Aorta (tissue), 5 donors: ENCODE data around the gene IGSF3. TPM values are rescaled to one million over a fixed set of nuclear protein-coding genes. Genes with fewer than 3 reads are reported as not detected.
A peak's percentile ranks its signal among the peaks of the same experiment; 100 is the strongest.

Source experiments
- ATAC-seq: fragments of 200-7000 bp; cut with Tn5 transposase; one replicate; pipeline ENCODE4 v1.9.1; 2022; ENCODE audit warnings: moderate library complexity; ENCODE audit not compliant: low FRiP score
- DNase-seq, 2 donors: peaks; one replicate each; pipeline ENCODE4 v3.0.0-alpha.2; 2020
- H3K27ac ChIP-seq, 2 donors: one replicate each; pipeline ENCODE4 v1.5.1; 2013; ENCODE audit warnings: low read length in 2 of 2, mild to moderate bottlenecking in 2 of 2, moderate library complexity in 2 of 2, control low read depth in 1 of 2, inconsistent platforms in 1 of 2, low read depth in 1 of 2
- H3K27me3 ChIP-seq, 2 donors: one replicate each; pipeline ENCODE4 v1.6.1; 2013; ENCODE audit warnings: control low read depth in 1 of 2, low read length in 1 of 2, mild to moderate bottlenecking in 1 of 2, moderate library complexity in 1 of 2; ENCODE audit not compliant: insufficient read depth in 2 of 2, control insufficient read depth in 1 of 2
- H3K36me3 ChIP-seq, 2 donors: one replicate each; pipeline ENCODE4 v1.6.1; 2013; ENCODE audit warnings: control low read depth in 1 of 2, low read length in 1 of 2, mild to moderate bottlenecking in 1 of 2; ENCODE audit not compliant: insufficient read depth in 2 of 2, control insufficient read depth in 1 of 2
- H3K4me1 ChIP-seq, 2 donors: one replicate each; pipeline ENCODE4 v1.6.1; 2013; ENCODE audit warnings: low read length in 2 of 2, control low read depth in 1 of 2, mild to moderate bottlenecking in 1 of 2, moderate library complexity in 1 of 2; ENCODE audit not compliant: insufficient read depth in 2 of 2, control insufficient read depth in 1 of 2
- H3K4me3 ChIP-seq, 2 donors: one replicate each; pipeline ENCODE4 v1.5.1; 2013; ENCODE audit warnings: low read length in 2 of 2, control low read depth in 1 of 2, mild to moderate bottlenecking in 1 of 2
- H3K9me3 ChIP-seq: one replicate; pipeline ENCODE4 v1.6.1; 2013; ENCODE audit warnings: mild to moderate bottlenecking, low read length; ENCODE audit not compliant: control insufficient read depth
- WGBS, 2 donors: extraction: QIAGEN DNeasy Blood & Tissue Kit; methylation state at CpG; one replicate each; pipeline ENCODE4 v1.1.7; 2013; 5-methylcytosine and 5-hydroxymethylcytosine counted together
- intact Hi-C, 2 donors: fragments of 100-400 bp; cut with DNase I; formaldehyde crosslinking; loops; one replicate each; pipeline versions ENCODE4 v1.14.2 to v1.15.0; 2022
- polyA plus RNA-seq, 2 donors: library from polyadenylated mRNA; stranded (reverse); fragments of 200-250 nt; gene quantifications; one replicate each; pipeline ENCODE4 v1.2.3, GENCODE V29; 2013
- total RNA-seq, 2 donors: library from RNA; stranded (reverse); fragmentation: NEBNext Ultra II Directional; extraction: Animal tissue kit (Norgen Biotek cat#: 25700); gene quantifications; one replicate each; pipeline ENCODE4 v1.2.1, GENCODE V29; 2021
- donor health status: healthy with polysubstance abuse.
- donor health status: Bipolar disorder and iron deficiency.
- donor health status: DM: no; HTN: no; CAD: no.
- donor health status: DM: no; HTN: no; CAD: no.
- donor health status: DM: yes; HTN: yes; CAD: no.

The IGSF3 gene
- total and polyA plus RNA-seq, 4 donors = 0.18 to 5.9 (median 0.93) TPM

- peaks cover 0 to 2% of the 10 kb centered on the region in 2 donors for H3K4me1 ChIP-seq
Measured at GRCh38 chr1:116560704-116561490, 106.6 kb downstream of the IGSF3 start.

GRCh38 chr1:116559304-116559761 lies 108.2 kb downstream of the IGSF3 start:
- DNase-seq (no peak), ATAC-seq (no peak)
- Histone ChIP-seq H3K4me1 (no peaks in the 10 kb centered on the region), H3K27ac (no peak overlapping the region), H3K27me3 (no peaks in the 10 kb centered on the region), H3K36me3 (no peaks in the 10 kb centered on the region), H3K9me3 (no peaks in the 10 kb centered on the region), H3K4me3 (no peak overlapping the region)
- intact Hi-C loops = no loop called here
- 86 to 89% methylated on average over 8 of the region's 8 CpGs for WGBS, 2 donors

More at GRCh38 chr1:116560704-116561490, 106.6 kb downstream of the IGSF3 start:
- Histone ChIP-seq H3K27me3 (no peaks in the 10 kb centered on the region), H3K27ac (no peak overlapping the region), H3K9me3 (no peaks in the 10 kb centered on the region), H3K36me3 (no peaks in the 10 kb centered on the region), H3K4me3 (no peak overlapping the region)
- WGBS, 2 donors = 84 to 89% methylated on average over 4 of the region's 4 CpGs
- no peak for ATAC-seq
- no peak for DNase-seq
- intact Hi-C loops = no loop called here

- ATAC-seq (no peak), DNase-seq (no peak)
- no peaks in the 10 kb centered on the region for H3K27me3 ChIP-seq
- H3K4me1 ChIP-seq = no peaks in the 10 kb centered on the region
- intact Hi-C loops = no loop called here
- H3K4me3 ChIP-seq = no peak overlapping the region
- no peaks in the 10 kb centered on the region for H3K9me3 ChIP-seq
- no peak overlapping the region for H3K27ac ChIP-seq
- H3K36me3 ChIP-seq = no peaks in the 10 kb centered on the region
- WGBS, 2 donors = 89 to 90% methylated on average over 1 of the region's 1 CpG
Measured at GRCh38 chr1:116558571-116558970, 109.0 kb downstream of the IGSF3 start.

GRCh38 chr1:116558140-116558549 lies 109.4 kb downstream of the IGSF3 start:
- DNase-seq = no peak
- ATAC-seq = no peak
- Histone ChIP-seq H3K4me3 (no peak overlapping the region), H3K4me1 (no peaks in the 10 kb centered on the region), H3K36me3 (no peaks in the 10 kb centered on the region), H3K27ac (no peak overlapping the region), H3K27me3 (no peaks in the 10 kb centered on the region), H3K9me3 (no peaks in the 10 kb centered on the region)
- 86 to 88% methylated on average over 4 of the region's 4 CpGs for WGBS, 2 donors
- intact Hi-C loops = no loop called here

- H3K27me3 ChIP-seq = no peaks in the 10 kb centered on the region
- intact Hi-C loops = no loop called here
- no peak overlapping the region for H3K4me3 ChIP-seq
- no peak for ATAC-seq
- WGBS, 2 donors = 94% methylated on average over 4 of the region's 4 CpGs
- no peaks in the 10 kb centered on the region for H3K4me1 ChIP-seq
- DNase-seq = no peak
- H3K36me3 ChIP-seq = no peaks in the 10 kb centered on the region
- H3K27ac ChIP-seq = no peak overlapping the region
- H3K9me3 ChIP-seq = no peaks in the 10 kb centered on the region
Measured at GRCh38 chr1:116557323-116557878, 110.1 kb downstream of the IGSF3 start.

- H3K4me1 ChIP-seq = no peaks in the 10 kb centered on the region
Measured at GRCh38 chr1:116556289-116557006, 111.1 kb downstream of the IGSF3 start.

GRCh38 chr1:116554924-116555323 lies 112.6 kb downstream of the IGSF3 start:
- H3K27ac ChIP-seq = no peak overlapping the region
- H3K4me3 ChIP-seq = no peak overlapping the region
- intact Hi-C loops = no loop called here
- H3K9me3 ChIP-seq = no peaks in the 10 kb centered on the region
- ATAC-seq (no peak), DNase-seq (no peak)
- H3K36me3 ChIP-seq = no peaks in the 10 kb centered on the region
- no peaks in the 10 kb centered on the region for H3K27me3 ChIP-seq
- H3K4me1 ChIP-seq = no peaks in the 10 kb centered on the region
- WGBS, 2 donors = 81% methylated on average over 2 of the region's 2 CpGs

More at GRCh38 chr1:116556289-116557006, 111.1 kb downstream of the IGSF3 start:
- ATAC-seq (no peak), DNase-seq (peak; percentile 86)
- no peak overlapping the region for H3K4me3 ChIP-seq
- 43 to 56% methylated on average over 6 of the region's 6 CpGs for WGBS, 2 donors
- peak overlapping the region in 1 of 2 donors; percentile 74 for H3K27ac ChIP-seq
- H3K9me3 ChIP-seq = no peaks in the 10 kb centered on the region
- no peaks in the 10 kb centered on the region for H3K27me3 ChIP-seq
- intact Hi-C loops = no loop called here
- H3K36me3 ChIP-seq = no peaks in the 10 kb centered on the region

GRCh38 chr1:116553386-116554115 lies 114.0 kb downstream of the IGSF3 start:
- DNase-seq (no peak), ATAC-seq (no peak)
- no peaks in the 10 kb centered on the region for H3K9me3 ChIP-seq
- intact Hi-C loops = no loop called here
- H3K4me3 ChIP-seq = no peak overlapping the region
- no peaks in the 10 kb centered on the region for H3K27me3 ChIP-seq
- H3K27ac ChIP-seq = no peak overlapping the region
- WGBS, 2 donors = 89 to 100% methylated on average over 1 of the region's 1 CpG
- H3K36me3 ChIP-seq = no peaks in the 10 kb centered on the region
- H3K4me1 ChIP-seq = no peaks in the 10 kb centered on the region
